GM12865 (cell line): ENCODE data around the gene KIF2C.

ENCODE experiments used
- DNase-seq: peaks from one replicate; pipeline ENCODE4 v3.0.0; 2010; ENCODE audit warnings: low read depth
- H3K4me3 ChIP-seq: 2 replicates; pipeline ENCODE4 v1.5.1; 2011; ENCODE audit warnings: mild to moderate bottlenecking, low read depth, low read length, control low read depth
- CTCF ChIP-seq: IDR thresholded peaks from 2 replicates; pipeline ENCODE4 v1.5.1; 2011; ENCODE audit warnings: low read length, control low read depth, low read depth, inconsistent platforms; ENCODE audit not compliant: insufficient read depth; ENCODE audit errors: missing control alignments

The KIF2C gene

GRCh38 chr1:44723496-44724295 lies 15.9 kb upstream of the KIF2C start:
- TF ChIP-seq CTCF, result no peak
- peak; percentile 81 for DNase-seq
- no peak overlapping the region for H3K4me3 ChIP-seq

- H3K4me3 ChIP-seq, result no peak overlapping the region
- DNase-seq, result no peak
- no peak for TF ChIP-seq CTCF
Observed at GRCh38 chr1:44724296-44724954, 15.2 kb upstream of the KIF2C start.

- no peak for DNase-seq
- TF ChIP-seq CTCF, result no peak
- no peak overlapping the region for H3K4me3 ChIP-seq
Observed at GRCh38 chr1:44724955-44725698, 14.5 kb upstream of the KIF2C start.

GRCh38 chr1:44730741-44731512 lies 8.7 kb upstream of the KIF2C start, which contains the start of gene RNU5D-1:
TSS of gene RNU5D-1 (minus strand) at chr1:44731170.
- peak; percentile 82 for TF ChIP-seq CTCF
- DNase-seq, result peak; percentile 99
- peak within 1 kb of the TSS; percentile 50 for H3K4me3 ChIP-seq

- no peak overlapping the region for H3K4me3 ChIP-seq
- no peak for TF ChIP-seq CTCF
- DNase-seq, result no peak
Observed at GRCh38 chr1:44733365-44733764, 6.3 kb upstream of the KIF2C start.

GRCh38 chr1:44733784-44734183 lies 5.9 kb upstream of the KIF2C start:
- no peak for DNase-seq
- TF ChIP-seq CTCF, result no peak
- no peak overlapping the region for H3K4me3 ChIP-seq
